Adrenal gland (tissue), 12 donors: Measurements from ENCODE around the gene SMPD1. TPM values are rescaled to one million over a fixed set of nuclear protein-coding genes. Genes with fewer than 3 reads are reported as not detected.

Experiments used
- DNase-seq, 7 donors: peaks; one replicate each; pipeline ENCODE4 v3.0.0-alpha.2; 2019 to 2020
- H3K27ac ChIP-seq, 5 donors: fragments of 200-600 bp; sonication (generic) in 4 of 5; 1 replicate in 3 of 5; 2 replicates in 2 of 5; pipeline versions ENCODE4 v1.5.1 to v1.8.0; 2016 to 2020; ENCODE audit warnings: mild to moderate bottlenecking in 1 of 5
- H3K27me3 ChIP-seq: fragments of 200-600 bp; 2 replicates; pipeline ENCODE4 v1.8.0; 2021
- H3K36me3 ChIP-seq, 2 donors: fragments of 200-600 bp; replicated peaks in 1 of 2; 1 replicate in 1 of 2; 2 replicates in 1 of 2; pipeline versions ENCODE4 v1.5.1 to v1.8.0; 2018 to 2022
- H3K4me1 ChIP-seq, 2 donors: fragments of 200-600 bp; replicated peaks in 1 of 2; 1 replicate in 1 of 2; 2 replicates in 1 of 2; pipeline versions ENCODE4 v1.5.1 to v1.8.0; 2018 to 2021
- H3K4me3 ChIP-seq, 4 donors: fragments of 200-600 bp; sonication (generic) in 3 of 4; one replicate each; pipeline ENCODE4 v1.5.1; 2016 to 2018
- H3K9me3 ChIP-seq, 3 donors: fragments of 200-600 bp; sonication (generic) in 1 of 3; replicated peaks in 1 of 3; 1 replicate in 2 of 3; 2 replicates in 1 of 3; pipeline versions ENCODE4 v1.5.1 to v1.8.0; 2016 to 2021
- POLR2A ChIP-seq, 2 donors: fragments of 450-650 bp; IDR thresholded peaks; one replicate each; pipeline ENCODE4 v1.6.1; 2017; ENCODE audit warnings: antibody characterized with exemption in 2 of 2, mild to moderate bottlenecking in 2 of 2, moderate library complexity in 1 of 2
- WGBS, 4 donors: extraction: QIAGEN DNeasy Blood & Tissue Kit in 2 of 4; methylation state at CpG; one replicate each; pipeline versions ENCODE4 v1.1.5 to v1.1.7; 2013 to 2017; 5-methylcytosine and 5-hydroxymethylcytosine counted together
- intact Hi-C, 2 donors: fragments of 100-400 bp; cut with DNase I; formaldehyde crosslinking; loops; one replicate each; pipeline versions ENCODE4 v1.14.1 to v1.15.0; 2022 to 2023
- polyA plus RNA-seq, 3 donors: library from polyadenylated mRNA; stranded (reverse); fragments of 200-250 nt in 2 of 3; fragments of 350-450 nt in 1 of 3; fragmentation: Illumina TruSeq in 1 of 3; extraction: RNeasy Lipid Tissue Mini Kit (QIAGEN cat#74804) in 1 of 3; gene quantifications; one replicate each; pipeline ENCODE4 v1.2.3, GENCODE V29; 2013 to 2014
- total RNA-seq, 9 donors: library from RNA; depleted of rRNA in 4 of 9; stranded (reverse); fragments of >200 nt in 4 of 9; fragments of 120-200 nt in 1 of 9; fragmentation: NEBNext Ultra II Directional in 1 of 9; extraction: Animal tissue kit (Norgen Biotek cat#: 25700) in 1 of 9; gene quantifications; one replicate each; pipeline versions ENCODE4 v1.1.0 to v1.2.4, GENCODE V29; 2013 to 2023
- TF ChIP-seq, protein P1 (sequence below), 6 experiments: fragments of 450-650 bp in 4 of 6; fragments of 200-600 bp in 2 of 6; sonication (generic) in 1 of 6; IDR thresholded peaks; 1 replicate in 5 of 6; 2 replicates in 1 of 6; pipeline versions ENCODE4 v1.5.1 to v1.8.0; 2016 to 2021; ENCODE audit warnings: antibody characterized with exemption in 6 of 6, mild to moderate bottlenecking in 2 of 6, moderate library complexity in 1 of 6
- donor health status: healthy with polysubstance abuse.
- donor health status: Bipolar disorder and iron deficiency.
- donor health status: DM: yes; HTN: yes; CAD: no.
- donor health status: DM: no; HTN: no; CAD: no.
- donor health status: DM: no; HTN: no; CAD: no.
- donor health status: DM: yes; HTN: yes; CAD: no.

SMPD1 gene
- total and polyA plus RNA-seq, 12 donors, result 35.8 to 85.0 (median 64.9) TPM

DNA sequence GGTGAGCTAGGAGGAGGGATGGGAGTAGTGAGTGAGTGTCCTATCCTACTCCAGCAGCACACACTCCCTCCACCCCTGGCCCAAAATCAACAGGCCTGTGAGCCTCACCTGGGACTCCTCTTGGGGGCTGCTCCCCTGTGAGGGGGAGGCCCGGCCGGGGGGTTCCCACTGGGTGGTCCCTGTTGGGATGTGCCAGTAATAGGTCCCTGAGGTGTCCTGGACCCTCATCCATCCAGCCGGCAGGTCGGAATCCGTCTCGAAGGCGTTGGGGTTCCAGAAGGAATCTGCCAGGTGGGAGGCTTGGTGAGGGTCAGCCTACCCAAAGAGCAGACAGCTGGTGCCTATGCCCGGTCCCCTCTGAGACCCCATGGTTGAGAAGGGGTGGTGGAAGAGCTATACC lies 13.3 kb downstream of the SMPD1 start:
- Histone ChIP-seq H3K9me3 (no peaks in the 10 kb centered on the region), H3K4me3 (no peak overlapping the region), H3K4me1 (peaks cover 2 to 6% of the 10 kb centered on the region in 2 donors), H3K27ac (no peak overlapping the region), H3K36me3 (peaks cover 0 to 22% of the 10 kb centered on the region in 2 donors), H3K27me3 (no peaks in the 10 kb centered on the region)
- TF ChIP-seq POLR2A (IDR thresholded peaks at IDR 0.05), result no peak
- TF ChIP-seq, protein P1, sequence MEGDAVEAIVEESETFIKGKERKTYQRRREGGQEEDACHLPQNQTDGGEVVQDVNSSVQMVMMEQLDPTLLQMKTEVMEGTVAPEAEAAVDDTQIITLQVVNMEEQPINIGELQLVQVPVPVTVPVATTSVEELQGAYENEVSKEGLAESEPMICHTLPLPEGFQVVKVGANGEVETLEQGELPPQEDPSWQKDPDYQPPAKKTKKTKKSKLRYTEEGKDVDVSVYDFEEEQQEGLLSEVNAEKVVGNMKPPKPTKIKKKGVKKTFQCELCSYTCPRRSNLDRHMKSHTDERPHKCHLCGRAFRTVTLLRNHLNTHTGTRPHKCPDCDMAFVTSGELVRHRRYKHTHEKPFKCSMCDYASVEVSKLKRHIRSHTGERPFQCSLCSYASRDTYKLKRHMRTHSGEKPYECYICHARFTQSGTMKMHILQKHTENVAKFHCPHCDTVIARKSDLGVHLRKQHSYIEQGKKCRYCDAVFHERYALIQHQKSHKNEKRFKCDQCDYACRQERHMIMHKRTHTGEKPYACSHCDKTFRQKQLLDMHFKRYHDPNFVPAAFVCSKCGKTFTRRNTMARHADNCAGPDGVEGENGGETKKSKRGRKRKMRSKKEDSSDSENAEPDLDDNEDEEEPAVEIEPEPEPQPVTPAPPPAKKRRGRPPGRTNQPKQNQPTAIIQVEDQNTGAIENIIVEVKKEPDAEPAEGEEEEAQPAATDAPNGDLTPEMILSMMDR (IDR thresholded peaks at IDR 0.05), result no peak
- WGBS, 4 donors, result 92 to 97% (median 95%) methylated on average over 5 to 8 of the region's 8 CpGs
- no peak for DNase-seq
- intact Hi-C loops, result no loop called here

DNA sequence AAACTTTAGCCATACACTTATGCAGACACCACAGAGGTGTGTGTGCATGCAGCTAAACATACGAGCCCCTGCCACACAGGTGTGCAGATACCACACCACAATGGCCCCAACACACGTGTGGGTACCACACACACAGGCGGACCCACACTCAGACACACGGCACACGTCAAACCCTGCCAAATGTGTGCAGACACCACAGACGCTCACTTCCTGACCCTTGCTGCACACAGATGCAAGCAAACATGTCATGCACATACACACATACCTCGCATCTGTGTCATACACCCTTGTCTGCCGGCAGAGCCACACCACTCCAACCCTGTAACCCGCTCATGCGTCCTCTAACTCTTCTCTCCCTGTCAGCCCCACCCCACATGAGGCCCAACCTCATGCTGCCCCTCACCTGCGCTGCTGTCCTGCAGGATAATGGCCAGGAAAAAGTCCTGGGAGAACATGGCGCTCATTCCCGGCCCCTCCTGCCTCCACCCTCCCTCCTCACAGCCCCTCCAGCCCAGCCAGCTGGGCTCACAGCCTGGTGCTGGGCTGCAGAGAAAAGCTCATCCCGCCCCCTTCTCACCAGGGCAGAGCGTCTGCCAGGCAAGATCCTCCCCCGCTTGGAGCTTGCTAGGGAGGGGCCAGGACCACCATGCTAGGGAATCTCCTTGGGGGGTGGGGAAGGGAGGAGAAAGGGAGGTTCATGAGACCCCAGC lies 14.2 kb downstream of the SMPD1 start:
- 82 to 92% (median 84%) methylated on average over 11 to 16 of the region's 16 CpGs for WGBS, 4 donors

DNA sequence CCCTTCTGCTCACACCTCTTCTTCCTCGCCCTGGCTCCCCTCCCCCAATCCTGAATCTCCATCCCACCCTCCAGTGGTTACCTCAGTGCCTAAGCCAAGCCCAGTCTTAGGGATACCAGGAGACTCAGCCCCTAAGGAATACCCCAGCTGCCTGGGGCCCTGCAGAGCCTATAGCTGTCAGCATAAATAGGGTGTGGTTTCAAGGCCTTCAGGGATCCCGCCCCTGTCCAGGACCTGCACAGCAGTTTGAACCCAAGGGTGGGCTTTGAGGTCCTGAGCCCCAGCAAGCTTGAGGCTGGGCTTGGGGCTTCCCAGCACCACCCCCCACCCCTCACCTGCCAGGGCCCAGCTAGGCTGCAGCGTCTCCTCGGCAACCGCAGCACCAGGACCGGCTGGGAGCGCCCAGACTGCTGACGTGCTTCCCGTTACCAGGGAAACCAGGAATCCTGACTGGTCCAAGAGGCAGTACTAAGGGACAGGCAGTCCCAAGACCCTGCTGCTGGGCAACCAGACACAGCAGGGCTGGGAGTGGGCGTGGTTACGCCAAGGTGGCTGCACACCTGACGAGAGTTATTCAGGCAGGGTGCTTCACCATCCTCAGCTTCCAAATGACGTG lies 14.9 kb downstream of the SMPD1 start:
- peaks cover 0 to 35% of the 10 kb centered on the region in 2 donors for H3K36me3 ChIP-seq
- peak in 2 of 7 donors; percentile 53 to 92 for DNase-seq
- intact Hi-C loops, result no loop called here
- no peak for TF ChIP-seq POLR2A (IDR thresholded peaks at IDR 0.05)
- TF ChIP-seq, protein P1 (IDR thresholded peaks at IDR 0.05), result no peak
- no peak overlapping the region for H3K4me3 ChIP-seq
- H3K27me3 ChIP-seq, result no peaks in the 10 kb centered on the region
- peak overlapping the region in 1 of 5 donors; percentile 23 for H3K27ac ChIP-seq
- H3K4me1 ChIP-seq, result no peaks in the 10 kb centered on the region
- WGBS, 4 donors, result 83 to 90% (median 86%) methylated on average over 5 to 13 of the region's 13 CpGs
- no peaks in the 10 kb centered on the region for H3K9me3 ChIP-seq

More for the DNA sequence above, 14.2 kb downstream of the SMPD1 start:
- TF ChIP-seq POLR2A (IDR thresholded peaks at IDR 0.05), result no peak
- TF ChIP-seq, protein P1 (IDR thresholded peaks at IDR 0.05), result no peak
- peak overlapping the region in 1 of 5 donors; percentile 14 for H3K27ac ChIP-seq
- DNase-seq, result no peak
- intact Hi-C loops, result no loop called here
- H3K9me3 ChIP-seq, result no peaks in the 10 kb centered on the region
- H3K27me3 ChIP-seq, result no peaks in the 10 kb centered on the region
- no peak overlapping the region for H3K4me3 ChIP-seq
- no peaks in the 10 kb centered on the region for H3K4me1 ChIP-seq
- H3K36me3 ChIP-seq, result peaks cover 0 to 30% of the 10 kb centered on the region in 2 donors

DNA sequence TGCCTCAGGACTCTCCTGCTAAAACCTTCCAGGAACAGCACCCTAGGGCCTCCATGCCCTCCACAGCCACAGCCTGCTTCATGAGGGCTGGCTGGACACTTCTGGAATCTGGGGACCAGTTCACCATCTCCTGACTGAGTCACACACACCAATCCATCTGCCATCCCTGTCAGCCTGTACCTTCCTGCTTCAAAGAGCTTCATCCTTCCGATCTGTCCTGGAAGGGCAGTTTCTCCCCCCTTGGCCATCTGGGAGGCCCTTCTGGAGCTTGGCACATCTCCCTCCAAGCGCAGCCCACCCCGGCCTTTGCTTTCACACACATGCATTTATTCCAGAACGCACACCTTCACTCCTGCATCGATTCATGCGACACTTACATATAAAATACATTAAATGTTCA lies 15.6 kb downstream of the SMPD1 start:
- Histone ChIP-seq H3K27me3 (no peaks in the 10 kb centered on the region), H3K36me3 (peaks cover 0 to 35% of the 10 kb centered on the region in 2 donors), H3K4me3 (no peak overlapping the region), H3K27ac (peak overlapping the region in 1 of 5 donors; percentile 23), H3K4me1 (no peaks in the 10 kb centered on the region), H3K9me3 (no peaks in the 10 kb centered on the region)
- intact Hi-C loops, result no loop called here
- 90 to 96% (median 93%) methylated on average over 6 of the region's 6 CpGs for WGBS, 4 donors
- TF ChIP-seq, protein P1 (IDR thresholded peaks at IDR 0.05), result no peak
- no peak for TF ChIP-seq POLR2A (IDR thresholded peaks at IDR 0.05)
- DNase-seq, result no peak
